Psoas muscle (tissue), 8 donors: ENCODE data around the gene BEX1. TPM values are rescaled to one million over a fixed set of nuclear protein-coding genes. Genes with fewer than 3 reads are reported as not detected.

ENCODE experiments used
- ATAC-seq, 4 donors: fragments of 200-7000 bp; cut with Tn5 transposase; one replicate each; pipeline ENCODE4 v1.9.1; 2020; ENCODE audit warnings: moderate library complexity in 3 of 4, mild to moderate bottlenecking in 2 of 4
- DNase-seq, 2 donors: peaks; one replicate each; pipeline ENCODE4 v3.0.0-alpha.2; 2020
- H3K27ac ChIP-seq: fragments of 200-600 bp; one replicate; pipeline ENCODE4 v1.8.0; 2022
- H3K27me3 ChIP-seq, 3 donors: fragments of 200-600 bp in 1 of 3; one replicate each; pipeline versions ENCODE4 v1.6.1 to v1.8.0; 2013 to 2022; ENCODE audit warnings: low read length in 2 of 3, mild to moderate bottlenecking in 2 of 3, moderate library complexity in 1 of 3; ENCODE audit not compliant: insufficient read depth in 3 of 3
- H3K36me3 ChIP-seq, 2 donors: fragments of 200-600 bp in 1 of 2; one replicate each; pipeline versions ENCODE4 v1.6.1 to v1.8.0; 2013 to 2022; ENCODE audit warnings: low read depth in 1 of 2, mild to moderate bottlenecking in 1 of 2, moderate library complexity in 1 of 2; ENCODE audit not compliant: insufficient read depth in 1 of 2
- H3K4me1 ChIP-seq: fragments of 200-600 bp; one replicate; pipeline ENCODE4 v1.8.0; 2022
- H3K4me3 ChIP-seq: fragments of 200-600 bp; one replicate; pipeline ENCODE4 v1.8.0; 2022; ENCODE audit warnings: mild to moderate bottlenecking
- H3K9me3 ChIP-seq: fragments of 200-600 bp; one replicate; pipeline ENCODE4 v1.8.0; 2022
- CTCF ChIP-seq: fragments of 200-600 bp; IDR thresholded peaks from one replicate; pipeline ENCODE4 v1.8.0; 2022; ENCODE audit warnings: antibody characterized with exemption
- WGBS, 3 donors: extraction: QIAGEN DNeasy Blood & Tissue Kit; methylation state at CpG; one replicate each; pipeline versions ENCODE4 v1.1.6 to v1.1.7; 2013; 5-methylcytosine and 5-hydroxymethylcytosine counted together
- intact Hi-C, 2 donors: fragments of 100-400 bp; cut with DNase I; formaldehyde crosslinking; loops; one replicate each; pipeline versions ENCODE4 v1.11.0 to v1.14.2; 2022
- polyA plus RNA-seq, 3 donors: library from polyadenylated mRNA; stranded (reverse); fragments of 200-250 nt; gene quantifications; one replicate each; pipeline ENCODE4 v1.2.3, GENCODE V29; 2013
- total RNA-seq, 4 donors: library from RNA; stranded (reverse); fragmentation: NEBNext Ultra II Directional in 2 of 4; extraction: Animal tissue kit (Norgen Biotek cat#: 25700) in 2 of 4; gene quantifications; one replicate each; pipeline versions ENCODE4 v1.2.1 to v1.2.4, GENCODE V29; 2021 to 2023
- donor health status: healthy with polysubstance abuse.
- donor health status: DM: no; HTN: no; CAD: no; lungs with moderate emphysema.
- donor health status: Bipolar disorder and iron deficiency.
- donor health status: healthy.
- donor health status: DM: yes; HTN: yes; CAD: no.
- donor health status: DM: no; HTN: no; CAD: no.
- donor health status: DM: no; HTN: no; CAD: no.
- donor health status: DM: yes; HTN: yes; CAD: no.

Gene BEX1
- total and polyA plus RNA-seq, 7 donors: 0.12 to 0.48 (median 0.25) TPM; not detected in 4

GRCh38 chrX:103017542-103017941 lies 46.4 kb downstream of the BEX1 start:
- H3K9me3 ChIP-seq: no peaks in the 10 kb centered on the region
- 23 to 45% (median 39%) methylated on average over 4 of the region's 4 CpGs for WGBS, 3 donors
- H3K4me3 ChIP-seq: no peak overlapping the region
- DNase-seq (no peak), ATAC-seq (no peak)
- intact Hi-C loops: loop anchor here in 1 of 2 donors (10.0 kb wide), 1 partner anchor 63 kb away; no protein-coding TSS in a partner anchor
- H3K4me1 ChIP-seq: no peaks in the 10 kb centered on the region
- H3K27me3 ChIP-seq: peaks cover 0 to 7% (median 0%) of the 10 kb centered on the region in 3 donors
- H3K27ac ChIP-seq: no peak overlapping the region
- no peaks in the 10 kb centered on the region for H3K36me3 ChIP-seq
- TF ChIP-seq CTCF: no peak

GRCh38 chrX:103012945-103013344 lies 51.0 kb downstream of the BEX1 start:
- no peak overlapping the region for H3K4me3 ChIP-seq
- no peak for TF ChIP-seq CTCF
- 72 to 76% (median 73%) methylated on average over 3 of the region's 3 CpGs for WGBS, 3 donors

More at GRCh38 chrX:103012945-103013344, 51.0 kb downstream of the BEX1 start:
- Histone ChIP-seq H3K9me3 (no peaks in the 10 kb centered on the region), H3K27ac (no peak overlapping the region), H3K4me1 (no peaks in the 10 kb centered on the region), H3K27me3 (peaks cover 0 to 7% (median 0%) of the 10 kb centered on the region in 3 donors), H3K36me3 (no peaks in the 10 kb centered on the region)
- intact Hi-C loops: loop anchor here in 1 of 2 donors (10.0 kb wide), 1 partner anchor 58 kb away; no protein-coding TSS in a partner anchor
- DNase-seq: no peak
- ATAC-seq: no peak

Other genes starting within 250 kb of the BEX1 start
- not detected for gene RAB40AL, start 126.9 kb downstream of the BEX1 start, total RNA-seq
- under 1 TPM in 1 of 3 donors, not detected in 2; 0.04 TPM for gene RAB40AL, start 126.9 kb downstream of the BEX1 start, polyA plus RNA-seq
- gene NXF3, start 29.0 kb upstream of the BEX1 start, total RNA-seq: under 1 TPM in 2 of 4 donors, not detected in 2; 0.15 to 0.32 TPM
- gene NXF3, start 29.0 kb upstream of the BEX1 start, polyA plus RNA-seq: under 1 TPM in 1 of 3 donors, not detected in 2; 0.12 TPM
- gene BEX4, start 150.9 kb upstream of the BEX1 start, total RNA-seq: 1 to 10 TPM; 1.9 to 4.6 (median 2.8) TPM
- gene BEX4, start 150.9 kb upstream of the BEX1 start, polyA plus RNA-seq: 1 to 10 TPM; 3.7 to 4.9 (median 4.0) TPM
- 10 to 100 TPM in 1 of 4 donors, 1 to 10 TPM in 3; 6.6 to 15.8 (median 8.2) TPM for gene TCEAL8, start 191.0 kb upstream of the BEX1 start, total RNA-seq
- 10 to 100 TPM in 2 of 3 donors, 1 to 10 TPM in 1; 9.5 to 13.9 (median 11.0) TPM for gene TCEAL8, start 191.0 kb upstream of the BEX1 start, polyA plus RNA-seq
- gene TCEAL5, start 212.6 kb upstream of the BEX1 start, total RNA-seq: not detected
- under 1 TPM in 2 of 3 donors, not detected in 1; 0.08 to 0.09 TPM for gene TCEAL5, start 212.6 kb upstream of the BEX1 start, polyA plus RNA-seq
- gene BEX2, start 246.8 kb upstream of the BEX1 start, total RNA-seq: 10 to 100 TPM in 1 of 4 donors, 1 to 10 TPM in 1, under 1 TPM in 2; 0.29 to 13.2 (median 1.4) TPM
- 1 to 10 TPM in 1 of 3 donors, under 1 TPM in 2; 0.21 to 2.7 (median 0.87) TPM for gene BEX2, start 246.8 kb upstream of the BEX1 start, polyA plus RNA-seq